SK-N-MC (cell line): Measurements from ENCODE around the gene MTUS2.
A peak's percentile ranks its signal among the peaks of the same experiment; 100 is the strongest.

ENCODE experiments used
- DNase-seq: peaks from one replicate; pipeline ENCODE4 v3.0.0-alpha.2; 2011; ENCODE audit warnings: low read depth, low spot score
- H3K27ac ChIP-seq: fragments of 200-600 bp; sonication (generic); 2 replicates; pipeline ENCODE4 v1.5.1; 2016; ENCODE audit warnings: mixed run types
- H3K36me3 ChIP-seq: fragments of 200-600 bp; sonication (generic); 2 replicates; pipeline ENCODE4 v1.6.1; 2017; ENCODE audit warnings: antibody characterized with exemption, low read length, mixed read lengths; ENCODE audit not compliant: insufficient read depth
- H3K4me3 ChIP-seq: fragments of 200-600 bp; sonication (generic); 2 replicates; pipeline ENCODE4 v1.5.1; 2016
- H3K9ac ChIP-seq: fragments of 200-600 bp; sonication (generic); 2 replicates; pipeline ENCODE4 v1.8.0; 2017; ENCODE audit warnings: mixed run types, mixed read lengths; ENCODE audit not compliant: insufficient read length
- H3K9me3 ChIP-seq: fragments of 200-600 bp; sonication (generic); 2 replicates; pipeline ENCODE4 v1.6.1; 2017; ENCODE audit warnings: low read depth, mild to moderate bottlenecking, antibody characterized with exemption, low read length, moderate library complexity, mixed read lengths
- EZH2 ChIP-seq: fragments of 200-600 bp; sonication (generic); IDR thresholded peaks from one replicate; pipeline ENCODE4 v1.6.1; 2017; ENCODE audit warnings: antibody characterized with exemption
- FOXP2 ChIP-seq: optimal IDR thresholded peaks from 2 replicates; pipeline ENCODE3; 2011; ENCODE audit warnings: mild to moderate bottlenecking, moderate library complexity; ENCODE audit not compliant: insufficient read depth; ENCODE audit errors: extremely low read length, control extremely low read depth
- POLR2AphosphoS5 ChIP-seq: IDR thresholded peaks from 2 replicates; pipeline ENCODE4 v1.6.1; 2012; ENCODE audit warnings: mild to moderate bottlenecking, low read depth, low read length, borderline replicate concordance

The MTUS2 gene

DNA sequence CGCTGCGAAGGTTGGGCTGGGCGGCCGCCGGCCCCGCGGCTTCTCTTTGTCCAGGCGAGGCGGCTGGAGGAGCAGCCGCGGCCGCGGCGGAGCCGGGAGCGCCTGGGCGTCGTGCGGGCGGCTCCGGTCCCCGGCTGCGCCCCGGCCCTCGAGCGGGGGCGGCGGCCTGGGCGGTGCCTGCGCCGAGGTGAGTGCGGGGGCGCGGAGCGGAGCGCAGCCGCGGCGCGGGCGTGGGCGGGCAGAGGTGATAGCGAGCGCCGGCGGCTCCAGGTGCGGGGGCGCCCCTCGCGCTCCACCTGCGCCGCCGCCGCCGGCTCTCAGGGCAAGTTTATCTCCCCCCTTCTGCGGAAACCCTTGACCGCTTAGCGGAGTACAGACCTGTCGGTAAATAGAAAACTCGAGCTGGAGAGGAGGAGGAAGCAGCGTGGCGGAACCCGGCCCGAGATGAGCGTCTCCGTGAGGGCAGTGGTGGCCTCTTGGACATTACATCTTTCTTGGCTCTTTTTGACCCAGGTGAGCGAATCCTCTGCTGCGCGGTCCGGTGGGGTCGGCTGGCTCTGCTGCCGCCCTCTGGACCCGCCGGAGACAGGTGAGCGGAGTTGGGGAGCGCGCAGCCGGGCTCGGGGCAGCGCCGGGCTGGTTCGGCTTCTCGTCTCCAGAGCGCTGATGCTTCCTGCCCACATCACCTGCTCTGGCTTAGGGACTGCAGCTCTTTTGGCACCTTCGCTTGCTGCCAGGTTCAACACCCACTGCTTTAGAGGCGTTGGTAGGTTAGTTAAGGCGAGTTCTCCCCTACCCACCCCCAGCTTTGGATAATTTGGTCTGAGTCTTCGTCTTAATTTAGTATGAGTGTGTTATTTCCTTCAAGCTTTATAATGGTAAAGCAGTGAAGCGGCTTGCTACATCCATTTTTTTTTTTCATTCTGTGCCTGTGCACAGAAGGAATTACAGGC is at the start of gene MTUS2:
Gene MTUS2, plus strand, starts transcription at position 241 of the 953 bp plus-strand sequence.
- H3K36me3 ChIP-seq: no peaks in the 10 kb centered on the region
- no peak within 1 kb of the TSS for H3K9ac ChIP-seq
- no peak for DNase-seq
- H3K4me3 ChIP-seq: peak within 1 kb of the TSS; percentile 49; the same call in 1 of the 2 replicates
- H3K9me3 ChIP-seq: no peaks in the 10 kb centered on the region
- TF ChIP-seq POLR2AphosphoS5 (no peak), EZH2 (no peak), FOXP2 (no peak)
- H3K27ac ChIP-seq: no peak within 1 kb of the TSS

DNA sequence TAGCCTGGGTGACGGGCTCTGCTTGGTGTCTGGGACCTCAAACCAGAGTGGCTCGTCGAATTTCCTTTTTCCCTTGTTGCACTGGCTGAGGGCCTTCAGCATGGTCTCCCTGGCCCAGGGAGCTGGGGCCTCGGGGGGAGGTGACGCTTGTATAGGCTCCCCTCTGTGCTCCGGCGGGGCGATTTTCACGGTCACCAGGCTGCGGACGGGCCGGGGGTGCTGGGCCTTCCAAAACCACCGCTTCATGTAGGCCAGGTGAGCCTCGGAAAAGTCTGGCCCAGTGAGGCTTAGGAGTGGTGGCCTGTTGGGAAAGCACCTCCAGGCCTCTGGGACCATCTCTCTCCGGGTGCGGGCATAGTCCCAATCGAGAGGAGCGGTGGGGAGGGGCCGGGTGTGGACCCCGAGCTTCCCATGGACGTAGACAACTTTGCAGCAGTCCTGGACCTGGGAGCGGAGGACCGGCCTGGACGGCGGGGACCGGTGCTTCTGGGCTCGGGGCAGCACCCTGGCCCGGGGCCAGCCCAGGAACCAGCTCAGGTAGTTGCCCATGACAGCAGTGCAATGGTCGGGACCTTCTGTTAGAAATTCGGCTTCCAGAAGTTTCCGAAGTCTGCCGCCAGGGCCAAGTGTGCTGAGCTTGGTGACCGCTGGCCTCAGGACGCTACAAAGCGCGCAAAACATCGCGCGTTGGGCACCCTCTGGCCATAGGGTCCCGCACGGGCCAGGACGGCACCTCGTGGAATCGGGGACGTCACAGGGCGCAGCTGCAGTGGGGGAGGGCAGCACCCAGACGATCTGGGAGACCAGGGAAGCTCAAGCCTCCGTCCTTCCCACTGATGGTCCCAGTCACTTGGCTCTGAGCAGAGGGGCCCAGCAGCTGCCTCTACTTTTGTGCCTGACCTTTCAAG is 41.6 kb upstream of the MTUS2 start:
- TF ChIP-seq FOXP2 (no peak), EZH2 (no peak), POLR2AphosphoS5 (no peak)
- H3K9me3 ChIP-seq: no peaks in the 10 kb centered on the region; the same call in 1 of the 2 replicates

DNA sequence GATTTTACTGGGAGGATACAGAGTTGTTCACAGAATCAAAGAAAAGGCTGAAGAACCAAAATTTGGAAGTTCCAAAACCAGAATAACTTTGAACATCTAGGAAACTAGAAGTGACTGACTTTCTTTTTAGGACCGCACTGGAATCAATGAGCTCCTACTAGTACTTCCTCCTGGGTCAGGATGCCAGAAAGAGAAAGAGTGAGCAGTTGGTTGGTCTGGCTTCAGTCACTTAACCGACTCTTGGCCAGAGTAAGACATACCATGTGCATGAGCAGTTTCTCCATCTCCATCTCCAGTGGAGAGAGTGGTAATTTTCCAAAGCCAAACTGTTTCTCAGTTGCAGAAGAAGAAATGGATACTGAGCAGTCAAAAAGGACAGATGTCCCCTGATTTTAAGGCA is 27.1 kb upstream of the MTUS2 start:
- no peak overlapping the region for H3K4me3 ChIP-seq
- no peak overlapping the region for H3K27ac ChIP-seq
- TF ChIP-seq EZH2 (no peak), POLR2AphosphoS5 (no peak), FOXP2 (no peak)
- no peaks in the 10 kb centered on the region for H3K36me3 ChIP-seq
- H3K9ac ChIP-seq: no peak overlapping the region
- no peak for DNase-seq
- H3K9me3 ChIP-seq: no peaks in the 10 kb centered on the region

More for the DNA sequence above, 41.6 kb upstream of the MTUS2 start:
- H3K36me3 ChIP-seq: no peaks in the 10 kb centered on the region
- H3K4me3 ChIP-seq: no peak overlapping the region
- no peak for DNase-seq
- no peak overlapping the region for H3K9ac ChIP-seq
- no peak overlapping the region for H3K27ac ChIP-seq

DNA sequence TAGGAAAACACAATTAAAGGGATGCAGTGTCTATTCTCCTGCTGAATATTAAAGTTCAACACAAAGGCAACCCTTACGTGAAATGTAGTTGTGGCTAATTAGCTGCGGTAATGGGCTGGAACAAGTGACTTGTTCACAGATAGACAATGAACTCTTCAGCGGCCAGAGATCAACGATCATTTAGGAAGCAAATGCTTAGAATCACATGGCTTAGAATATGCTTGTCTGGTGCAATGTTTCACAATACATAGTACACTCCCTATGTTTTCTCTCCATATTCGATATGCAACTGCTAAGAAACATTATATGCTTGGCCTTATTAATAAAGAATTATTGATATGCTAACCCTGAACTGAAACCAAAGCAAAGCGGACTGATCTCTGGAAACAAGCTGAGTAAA is 25.7 kb upstream of the MTUS2 start:
- DNase-seq: no peak
- H3K9me3 ChIP-seq: no peaks in the 10 kb centered on the region
- H3K27ac ChIP-seq: no peak overlapping the region
- H3K36me3 ChIP-seq: no peaks in the 10 kb centered on the region
- no peak for TF ChIP-seq EZH2
- TF ChIP-seq POLR2AphosphoS5: no peak
- TF ChIP-seq FOXP2: no peak
- H3K9ac ChIP-seq: no peak overlapping the region
- H3K4me3 ChIP-seq: no peak overlapping the region

DNA sequence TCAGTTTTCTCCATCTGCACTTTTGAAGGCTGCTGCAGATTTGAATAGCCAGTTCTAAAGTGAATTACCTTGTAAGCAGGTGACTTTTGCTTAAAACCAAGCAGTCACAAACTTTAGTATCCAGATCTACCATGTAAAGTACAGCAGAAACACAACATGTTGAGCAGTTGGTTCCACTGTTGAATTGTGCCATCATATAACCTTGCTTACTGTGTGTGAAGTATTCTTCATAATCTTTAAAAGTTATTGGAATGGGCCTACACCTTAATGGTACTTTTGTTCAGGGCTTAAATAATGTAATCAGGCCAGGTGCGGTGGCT is 23.2 kb upstream of the MTUS2 start:
- Histone ChIP-seq H3K9me3 (no peaks in the 10 kb centered on the region), H3K4me3 (no peak overlapping the region), H3K36me3 (no peaks in the 10 kb centered on the region), H3K9ac (no peak overlapping the region), H3K27ac (no peak overlapping the region)
- TF ChIP-seq POLR2AphosphoS5 (no peak), EZH2 (no peak), FOXP2 (no peak)
- DNase-seq: no peak

DNA sequence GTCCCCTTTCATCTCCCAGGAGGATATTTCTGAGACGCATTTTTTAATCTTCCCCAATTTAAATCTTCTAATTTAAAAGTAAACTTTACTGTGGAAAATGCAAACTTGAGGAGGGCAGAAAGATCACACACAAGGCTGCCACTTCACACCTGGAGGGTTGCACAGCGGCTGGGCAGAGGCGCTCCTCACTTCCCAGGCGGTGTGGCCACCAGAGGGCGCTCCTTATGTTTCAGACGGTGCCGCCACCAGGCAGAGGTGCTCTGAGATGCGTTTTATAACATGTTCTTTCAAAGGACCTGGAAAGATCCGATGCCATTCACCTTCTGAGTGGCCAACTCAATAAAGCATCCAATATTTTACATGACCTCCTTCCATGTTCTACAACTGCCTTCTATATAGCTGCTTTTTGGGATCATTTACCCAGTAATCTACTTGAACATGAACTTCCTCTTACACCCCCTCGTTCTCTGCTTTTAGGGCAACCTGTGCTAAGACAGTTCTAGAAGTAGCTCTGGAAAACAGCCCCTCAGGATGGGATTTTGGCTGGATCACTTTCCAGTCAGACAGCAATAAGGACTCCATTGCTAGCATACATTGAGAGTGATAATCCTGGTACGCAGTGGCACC is 14.8 kb upstream of the MTUS2 start:
- no peaks in the 10 kb centered on the region for H3K36me3 ChIP-seq
- no peak overlapping the region for H3K9ac ChIP-seq
- H3K9me3 ChIP-seq: no peaks in the 10 kb centered on the region
- no peak for TF ChIP-seq POLR2AphosphoS5
- no peak for TF ChIP-seq FOXP2
- TF ChIP-seq EZH2: no peak
- DNase-seq: no peak
- no peak overlapping the region for H3K27ac ChIP-seq
- no peak overlapping the region for H3K4me3 ChIP-seq

DNA sequence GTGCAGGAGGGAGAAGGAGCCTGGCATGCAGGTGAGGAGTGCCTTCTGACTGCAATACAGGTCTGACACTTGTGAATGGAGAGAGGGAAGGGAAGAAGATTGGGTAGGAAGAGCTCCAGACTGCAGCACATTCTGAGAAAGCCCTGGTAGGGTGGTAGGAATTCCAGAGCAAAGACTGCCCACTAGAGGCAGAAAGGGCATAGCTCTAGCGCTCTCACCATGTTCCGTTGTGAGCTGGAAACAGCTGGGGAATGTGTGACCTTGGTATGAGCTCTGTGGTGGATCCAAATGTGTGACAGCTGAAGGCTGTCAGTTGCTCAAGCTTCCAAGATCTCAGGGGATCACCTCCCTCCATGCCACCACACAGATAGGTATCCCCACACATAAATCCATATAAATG is 2.9 kb upstream of the MTUS2 start:
- Histone ChIP-seq H3K4me3 (no peak overlapping the region), H3K36me3 (no peaks in the 10 kb centered on the region), H3K27ac (no peak overlapping the region), H3K9ac (no peak overlapping the region), H3K9me3 (no peaks in the 10 kb centered on the region)
- TF ChIP-seq EZH2: no peak
- no peak for TF ChIP-seq POLR2AphosphoS5
- no peak for TF ChIP-seq FOXP2
- DNase-seq: no peak
